T-helper 2 cell treated with Interferon-gamma antibody and Interleukin-4, amounts not matched to agents 100 ng/mL and 5 ng/mL, for 36 hours (primary cell): ENCODE results near the gene GMIP. TPM values are rescaled to one million over a fixed set of nuclear protein-coding genes. Genes with fewer than 3 reads are reported as not detected.
"Not testable (repeated sequence)": the region's sequence is repeated elsewhere in the genome, so short reads cannot be mapped to it uniquely, and the experiment has no call there.

ENCODE experiments used
- intact Hi-C: fragments of 100-400 bp; cut with micrococcal nuclease; formaldehyde crosslinking; loops from one replicate; pipeline ENCODE4 v1.15.1; 2023
- total RNA-seq: library from RNA; stranded (reverse); gene quantifications from 2 replicates; pipeline ENCODE4 v1.2.3, GENCODE V29; 2022

Gene GMIP
- 78.8 and 79.6 TPM in 2 replicates for total RNA-seq

- intact Hi-C loops = loop anchor here (1.0 to 2.0 kb wide), 7 partner anchors 16 to 316 kb away; partner anchors contain the start of gene PBX4
Measured at GRCh38 chr19:19643158-19644053, at the start of gene GMIP. TSS of gene GMIP (minus strand) at chr19:19643657. CDS start at chr19:19643529, 128 bp downstream.

GRCh38 chr19:19691683-19692082 is 48.2 kb upstream of the GMIP start:
- intact Hi-C loops = no loop called here

- intact Hi-C loops = not testable (repeated sequence)
Measured at GRCh38 chr19:19689023-19689422, 45.6 kb upstream of the GMIP start.

GRCh38 chr19:19687090-19687489 is 43.6 kb upstream of the GMIP start:
- intact Hi-C loops = no loop called here

GRCh38 chr19:19686580-19686979 is 43.1 kb upstream of the GMIP start:
- intact Hi-C loops = no loop called here

DNA sequence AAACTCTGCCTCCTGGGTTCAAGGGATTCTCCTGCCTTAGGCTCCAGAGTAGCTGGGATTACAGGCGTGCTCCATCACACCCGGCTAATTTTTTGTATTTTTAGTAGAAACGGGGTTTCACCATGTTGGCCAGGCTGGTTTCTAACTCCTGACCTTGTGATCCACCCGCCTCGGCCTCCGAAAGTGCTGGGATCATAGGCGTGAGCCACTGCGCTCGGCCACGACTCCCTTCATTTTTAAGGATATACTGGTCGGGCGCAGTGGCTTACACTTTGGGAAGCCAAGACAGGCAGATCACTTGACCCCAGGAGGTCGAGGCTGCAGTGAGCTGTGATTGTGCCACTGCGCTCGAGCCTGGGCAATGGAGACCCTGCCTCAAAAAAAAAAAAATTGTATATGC is 42.7 kb upstream of the GMIP start:
- intact Hi-C loops = not testable (repeated sequence)

GRCh38 chr19:19679176-19680073 is 36.0 kb upstream of the GMIP start:
- intact Hi-C loops = no loop called here

DNA sequence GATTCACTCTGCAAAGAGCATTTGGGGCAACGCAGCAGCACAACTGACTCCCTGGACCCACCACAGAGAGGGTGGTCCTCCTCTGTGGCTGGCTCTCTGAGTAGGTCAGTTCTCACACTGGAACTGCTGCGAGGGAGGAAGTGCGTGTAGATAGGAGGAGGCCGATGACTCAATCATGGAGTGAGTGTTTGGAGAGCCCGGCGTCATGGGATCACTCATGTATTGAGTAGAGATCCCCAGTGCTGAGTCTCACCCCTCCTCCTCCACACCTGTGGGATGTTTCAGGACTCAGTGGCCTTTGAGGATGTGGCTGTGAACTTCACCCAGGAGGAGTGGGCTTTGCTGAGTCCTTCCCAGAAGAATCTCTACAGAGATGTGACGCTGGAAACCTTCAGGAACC is 34.1 kb upstream of the GMIP start:
- intact Hi-C loops = no loop called here

- intact Hi-C loops = no loop called here
Measured at GRCh38 chr19:19674315-19674714, 30.9 kb upstream of the GMIP start.

GRCh38 chr19:19672816-19673215 is 29.4 kb upstream of the GMIP start:
- intact Hi-C loops = no loop called here

GRCh38 chr19:19670070-19670551 is 26.7 kb upstream of the GMIP start:
- intact Hi-C loops = no loop called here

DNA sequence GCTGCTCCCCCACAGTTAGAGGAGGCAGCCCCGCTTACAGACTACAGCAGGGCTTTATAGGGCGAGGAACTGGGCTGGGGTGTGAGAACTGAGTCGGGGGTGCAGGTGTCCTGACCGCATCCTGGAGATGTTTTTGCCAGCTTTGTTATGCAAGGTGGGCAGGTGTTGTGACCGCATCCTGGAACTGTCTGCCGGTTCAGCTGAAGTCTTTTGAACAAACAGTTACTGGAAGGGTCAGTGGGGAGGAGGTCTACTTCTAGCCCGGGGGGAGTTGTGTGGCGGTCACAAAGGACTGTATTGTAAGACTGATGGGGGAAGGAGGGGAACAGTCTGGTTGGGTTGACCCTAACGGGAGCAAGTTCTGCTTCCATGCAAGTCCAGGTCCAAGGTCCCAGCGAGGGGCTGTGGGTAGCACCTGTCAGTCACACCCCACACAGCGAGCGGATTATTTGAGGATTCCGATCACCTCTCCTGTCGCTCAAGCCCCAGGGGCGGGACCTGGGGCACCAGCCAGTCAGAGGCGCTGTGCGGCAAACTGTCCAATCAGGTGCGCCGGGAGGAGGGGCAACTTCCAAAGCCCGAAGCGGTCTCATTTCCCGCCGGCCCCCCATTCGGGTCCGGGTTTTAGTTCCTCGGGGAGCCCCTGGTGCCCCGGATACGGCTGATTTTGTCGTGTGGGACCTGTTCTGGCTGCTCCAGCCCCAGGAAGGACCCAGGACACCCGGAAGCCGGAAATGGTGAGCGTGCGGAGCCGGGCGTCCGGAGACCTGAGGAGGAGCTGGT is 25.0 kb upstream of the GMIP start, which contains the start of gene ZNF101:
Gene ZNF101, plus strand, starts transcription at position 610 of the 783 bp plus-strand sequence. Its CDS starts 125 bp downstream, at position 735.
- intact Hi-C loops = loop anchor here (1.0 to 2.0 kb wide), 5 partner anchors 65 to 232 kb away; partner anchors contain the start of genes ZNF14 and ZNF93

DNA sequence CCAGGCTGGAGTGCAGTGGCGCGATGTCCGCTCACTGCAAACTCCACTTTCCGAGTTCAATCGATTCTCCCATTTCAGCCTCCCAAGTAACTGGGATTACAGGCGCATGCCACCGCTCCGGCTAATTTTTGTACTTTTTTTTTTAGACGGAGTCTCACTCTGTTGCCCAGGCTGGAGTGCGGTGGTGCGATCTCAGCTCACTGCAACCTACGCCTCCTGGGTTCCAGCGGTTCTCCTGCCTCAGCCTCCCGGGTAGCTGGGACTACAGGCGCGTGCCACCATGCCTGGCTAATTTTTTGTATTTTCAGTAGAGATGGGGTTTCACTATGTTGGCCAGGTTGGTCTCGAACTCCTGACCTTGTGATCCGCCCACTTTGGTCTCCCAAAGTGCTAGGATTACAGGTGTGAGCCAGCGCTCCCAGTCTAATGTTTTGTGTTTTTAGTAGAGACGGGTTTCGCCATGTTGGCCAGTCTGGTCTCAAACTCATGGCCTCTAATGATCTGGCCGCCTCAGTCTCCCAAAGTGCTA is 22.0 kb upstream of the GMIP start:
- intact Hi-C loops = not testable (repeated sequence)

DNA sequence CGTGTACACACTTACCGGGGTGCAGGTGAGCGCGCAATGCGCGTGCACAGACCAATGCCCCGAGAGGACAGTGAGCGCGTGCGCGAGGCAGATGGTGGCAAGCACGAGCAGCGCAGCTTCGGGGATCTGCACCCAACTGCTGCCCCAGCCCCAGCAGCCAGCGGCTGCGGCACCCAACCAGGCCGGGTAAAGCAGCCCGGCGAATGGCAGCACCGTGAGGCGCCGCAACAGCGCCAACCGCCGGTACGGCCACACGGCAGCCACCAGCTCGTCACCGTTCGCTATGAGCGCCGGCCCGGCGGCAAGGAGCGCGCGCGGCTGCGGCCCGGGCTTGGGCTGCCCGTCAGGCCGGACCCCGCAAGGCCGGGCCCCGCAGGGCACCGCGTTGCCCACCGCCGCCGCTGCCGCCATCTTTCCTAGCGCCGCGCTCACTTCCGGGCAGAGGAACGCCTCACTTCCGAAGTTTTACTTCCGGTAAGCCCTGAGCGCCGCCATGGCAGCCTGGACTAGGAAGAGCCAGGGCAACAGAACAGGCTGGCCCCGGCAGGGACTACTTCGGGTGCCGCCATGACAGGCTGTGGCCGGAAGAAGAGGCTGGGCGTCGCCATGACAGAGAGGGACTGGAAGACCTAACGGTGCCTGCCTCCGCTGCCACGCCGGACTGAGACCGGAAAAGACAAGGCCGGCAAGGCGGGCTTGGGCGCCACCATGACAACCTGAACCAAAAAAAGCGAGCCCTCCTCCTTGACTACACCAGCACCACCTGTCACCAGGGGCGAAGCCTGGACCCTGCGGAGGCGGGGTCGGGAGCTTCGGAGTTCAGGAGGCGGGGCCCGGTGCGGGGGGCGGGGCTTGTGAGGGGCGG is 20.0 kb upstream of the GMIP start, which contains the start of gene ATP13A1:
Gene ATP13A1, minus strand, starts transcription at position 421 of the 865 bp plus-strand sequence. Its CDS starts 10 bp downstream, at position 411.
- intact Hi-C loops = loop anchor here (1.0 to 5.0 kb wide), 7 partner anchors 45 to 278 kb away; partner anchors contain the start of genes PBX4, ZNF14 and ZNF506

DNA sequence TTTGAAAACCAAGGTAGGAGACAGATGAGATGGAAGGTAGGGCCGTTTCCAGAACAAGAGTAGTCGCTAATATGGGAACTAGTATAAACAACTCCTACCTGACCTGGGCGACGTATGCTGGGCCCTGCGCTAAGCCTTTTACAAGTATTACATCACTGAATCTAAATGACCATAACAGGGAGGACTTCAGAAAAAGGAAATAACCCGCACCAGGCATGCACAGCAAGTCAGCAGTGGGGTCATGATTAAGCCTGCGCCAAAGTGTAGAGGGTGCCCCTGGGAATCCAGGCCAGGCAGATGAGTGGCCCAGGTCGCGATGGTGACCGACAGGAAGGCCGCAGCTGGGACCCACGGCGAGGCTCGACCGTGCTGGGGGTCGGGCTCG is 19.4 kb upstream of the GMIP start:
- intact Hi-C loops = loop anchor here (1.0 to 5.0 kb wide), 7 partner anchors 45 to 278 kb away; partner anchors contain the start of genes PBX4, ZNF14 and ZNF506

GRCh38 chr19:19662344-19662743 is 18.9 kb upstream of the GMIP start:
- intact Hi-C loops = loop anchor here (5.0 kb wide), 1 partner anchor 130 kb away; no protein-coding TSS in a partner anchor

GRCh38 chr19:19661675-19662251 is 18.3 kb upstream of the GMIP start:
- intact Hi-C loops = loop anchor here (5.0 kb wide), 1 partner anchor 129 kb away; no protein-coding TSS in a partner anchor

GRCh38 chr19:19661141-19661674 is 17.8 kb upstream of the GMIP start:
- intact Hi-C loops = loop anchor here (5.0 kb wide), 1 partner anchor 129 kb away; no protein-coding TSS in a partner anchor
